K562 (cell line): ENCODE measurements around the gene ZMYND8. TPM values are rescaled to one million over a fixed set of nuclear protein-coding genes. Genes with fewer than 3 reads are reported as not detected.
A peak's percentile ranks its signal among the peaks of the same experiment; 100 is the strongest.

Source experiments
- ARNT ChIP-seq, 2 experiments: fragments of 450-650 bp; IDR thresholded peaks; 2 replicates each; pipeline ENCODE4 v1.6.1; 2016; ENCODE audit warnings: mild to moderate bottlenecking in 1 of 2
- BCOR ChIP-seq: fragments of 450-650 bp; IDR thresholded peaks from 2 replicates; pipeline ENCODE4 v1.6.1; 2016
- BHLHE40 ChIP-seq: IDR thresholded peaks from 2 replicates; pipeline ENCODE4 v1.6.1; 2011; ENCODE audit warnings: low read length, improper control_type of control experiment
- CAMTA2 ChIP-seq: fragments of 250-450 bp; sonication (Bioruptor Pico); conservative IDR thresholded peaks from 2 replicates; pipeline ENCODE4 v1.5.1; 2022
- HCFC1 ChIP-seq: IDR thresholded peaks from 2 replicates; pipeline ENCODE4 v1.6.1; 2012; ENCODE audit warnings: low read depth, low read length, improper control_type of control experiment
- HMG20B ChIP-seq: fragments of 250-450 bp; sonication (Bioruptor Pico); IDR thresholded peaks from 2 replicates; pipeline ENCODE4 v1.5.0; 2021; ENCODE audit warnings: mild to moderate bottlenecking
- KDM1A ChIP-seq, 2 experiments: fragments of 450-650 bp; IDR thresholded peaks; 2 replicates each; pipeline ENCODE4 v1.6.1; 2016; ENCODE audit warnings: mild to moderate bottlenecking in 2 of 2
- OTX1 ChIP-seq: fragments of 450-650 bp; formaldehyde crosslinking; IDR thresholded peaks from 2 replicates; pipeline ENCODE4 v1.4.0; 2022; ENCODE audit warnings: mild to moderate bottlenecking
- POU5F1 ChIP-seq: fragments of 150-350 bp; IDR thresholded peaks from 2 replicates; pipeline ENCODE4 v1.6.1; 2014; ENCODE audit warnings: borderline replicate concordance, low read length, low read depth, mild to moderate bottlenecking; ENCODE audit not compliant: partially characterized antibody
- SNIP1 ChIP-seq: fragments of 450-650 bp; IDR thresholded peaks from 2 replicates; pipeline ENCODE4 v1.7.1; 2017; ENCODE audit warnings: low read depth, mild to moderate bottlenecking
- ZNF232 ChIP-seq: sonication (generic); formaldehyde crosslinking; IDR thresholded peaks from 2 replicates; pipeline ENCODE4 v1.8.0; 2022; ENCODE audit warnings: mild to moderate bottlenecking, missing genetic modification reagents
- ZNF561 ChIP-seq: fragments of 450-650 bp; formaldehyde crosslinking; conservative IDR thresholded peaks from 2 replicates; pipeline ENCODE4 v1.4.0; 2020; ENCODE audit warnings: mild to moderate bottlenecking, moderate library complexity
- ZNF699 ChIP-seq: fragments of 250-450 bp; sonication (Bioruptor Pico); IDR thresholded peaks from 2 replicates; pipeline ENCODE4 v1.8.0; 2021; ENCODE audit warnings: mild to moderate bottlenecking, moderate library complexity; ENCODE audit not compliant: insufficient replicate concordance
- polyA plus RNA-seq, 8 experiments: library from polyadenylated mRNA; depleted of rRNA in 4 of 8; stranded (reverse) in 5 of 8; unstranded in 3 of 8; fragments of >200 nt; fragmentation: Nextera tagmentation in 2 of 8; fragmentation: Illumina TruSeq in 1 of 8; extraction: Ambion mirVana in 2 of 8; extraction: Trizol in 1 of 8; gene quantifications; 2 replicates each; pipeline versions ENCODE4 v1.2.1 to v1.2.3, GENCODE V29; 2011 to 2014; ENCODE audit warnings: inconsistent platforms in 1 of 8, missing spikeins in 1 of 8
- total RNA-seq, 7 experiments: library from RNA; depleted of rRNA in 6 of 7; stranded (reverse); fragments of >200 nt in 6 of 7; fragmentation: Illumina TruSeq in 2 of 7; extraction: Trizol in 2 of 7; gene quantifications; 2 replicates each; pipeline versions ENCODE4 v1.2.1 to v1.2.3, GENCODE V29; 2011 to 2021; ENCODE audit warnings: low replicate concordance in 1 of 7
- TF ChIP-seq, protein P1 (sequence below): fragments of 450-650 bp; IDR thresholded peaks from 2 replicates; pipeline ENCODE4 v1.6.1; 2018; ENCODE audit warnings: mild to moderate bottlenecking, low read depth; ENCODE audit not compliant: partially characterized antibody
- TF ChIP-seq, protein P2 (sequence below): sonication (generic); formaldehyde crosslinking; IDR thresholded peaks from 2 replicates; pipeline ENCODE4 v1.8.1; 2023; ENCODE audit warnings: mild to moderate bottlenecking, missing genetic modification reagents
- TF ChIP-seq, protein P3 (sequence below): fragments of 450-650 bp; formaldehyde crosslinking; IDR thresholded peaks from 2 replicates; pipeline ENCODE4 v1.4.0; 2020; ENCODE audit warnings: mild to moderate bottlenecking
- TF ChIP-seq, protein P4 (sequence below): fragments of 250-450 bp; sonication (Bioruptor Pico); IDR thresholded peaks from 2 replicates; pipeline ENCODE4 v1.8.0; 2022; ENCODE audit warnings: inconsistent platforms
- TF ChIP-seq, protein P5 (sequence below): fragments of 200-800 bp; sonication (Bioruptor generic); IDR thresholded peaks from 2 replicates; pipeline ENCODE4 v1.6.1; 2017; ENCODE audit warnings: missing genetic modification characterization, missing compliant biosample characterization
- TF ChIP-seq, protein P6 (sequence below): fragments of 250-450 bp; sonication (Bioruptor Pico); IDR thresholded peaks from 2 replicates; pipeline ENCODE4 v1.8.0; 2021; ENCODE audit warnings: moderate library complexity, mild to moderate bottlenecking, inconsistent platforms

ZMYND8 gene
- total and polyA plus RNA-seq, 9 of the 15 experiments (the other 6 are each of a cell fraction or from before 2014, with no cell fraction given) = 31.8 to 148 (median 71.9) TPM

DNA sequence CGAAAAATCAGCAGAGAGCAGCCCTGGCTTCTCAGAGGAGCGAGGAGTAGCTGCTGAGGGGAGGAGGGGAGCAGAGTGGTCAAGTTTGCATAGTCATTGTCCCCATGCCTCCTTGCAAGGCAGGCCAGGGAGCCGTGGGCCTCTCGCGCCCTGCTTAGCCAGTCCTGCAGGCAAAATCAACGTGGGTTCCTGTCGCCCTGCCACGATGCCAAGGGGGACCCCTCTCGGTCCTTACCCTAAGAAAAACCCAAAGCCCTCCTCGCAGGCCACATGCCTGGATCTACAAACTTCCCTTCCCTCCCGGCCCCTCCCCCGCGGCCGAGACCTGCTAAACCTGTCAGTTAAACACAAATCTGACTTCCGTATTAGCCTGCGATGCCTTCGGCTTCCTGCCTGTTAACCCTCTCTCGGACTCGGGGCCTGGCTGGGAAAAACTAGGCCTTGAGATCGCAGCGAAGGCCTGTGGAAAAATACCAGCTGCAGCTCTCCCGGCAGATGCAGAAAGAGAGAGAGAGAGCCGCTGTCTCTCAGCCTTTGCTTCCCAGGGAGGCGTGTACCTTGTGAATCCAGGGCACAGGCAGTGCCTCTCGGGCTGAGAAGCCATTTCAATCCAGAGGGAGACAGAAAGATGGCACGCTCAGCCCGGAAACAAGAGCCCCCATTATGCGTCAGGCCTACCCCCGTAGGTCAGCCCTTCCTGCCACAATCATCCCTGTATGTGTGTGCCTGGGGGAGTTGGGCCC, 968 bp upstream of the ZMYND8 start (continued):
- TF ChIP-seq, protein P1, sequence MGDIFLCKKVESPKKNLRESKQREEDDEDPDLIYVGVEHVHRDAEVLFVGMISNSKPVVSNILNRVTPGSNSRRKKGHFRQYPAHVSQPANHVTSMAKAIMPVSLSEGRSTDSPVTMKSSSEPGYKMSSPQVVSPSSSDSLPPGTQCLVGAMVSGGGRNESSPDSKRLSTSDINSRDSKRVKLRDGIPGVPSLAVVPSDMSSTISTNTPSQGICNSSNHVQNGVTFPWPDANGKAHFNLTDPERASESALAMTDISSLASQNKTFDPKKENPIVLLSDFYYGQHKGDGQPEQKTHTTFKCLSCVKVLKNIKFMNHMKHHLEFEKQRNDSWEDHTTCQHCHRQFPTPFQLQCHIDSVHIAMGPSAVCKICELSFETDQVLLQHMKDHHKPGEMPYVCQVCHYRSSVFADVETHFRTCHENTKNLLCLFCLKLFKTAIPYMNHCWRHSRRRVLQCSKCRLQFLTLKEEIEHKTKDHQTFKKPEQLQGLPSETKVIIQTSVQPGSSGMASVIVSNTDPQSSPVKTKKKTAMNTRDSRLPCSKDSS = no peak
- TF ChIP-seq, protein P2, sequence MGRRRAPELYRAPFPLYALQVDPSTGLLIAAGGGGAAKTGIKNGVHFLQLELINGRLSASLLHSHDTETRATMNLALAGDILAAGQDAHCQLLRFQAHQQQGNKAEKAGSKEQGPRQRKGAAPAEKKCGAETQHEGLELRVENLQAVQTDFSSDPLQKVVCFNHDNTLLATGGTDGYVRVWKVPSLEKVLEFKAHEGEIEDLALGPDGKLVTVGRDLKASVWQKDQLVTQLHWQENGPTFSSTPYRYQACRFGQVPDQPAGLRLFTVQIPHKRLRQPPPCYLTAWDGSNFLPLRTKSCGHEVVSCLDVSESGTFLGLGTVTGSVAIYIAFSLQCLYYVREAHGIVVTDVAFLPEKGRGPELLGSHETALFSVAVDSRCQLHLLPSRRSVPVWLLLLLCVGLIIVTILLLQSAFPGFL (CRISPR knock-in tag) = no peak
- TF ChIP-seq, protein P3, sequence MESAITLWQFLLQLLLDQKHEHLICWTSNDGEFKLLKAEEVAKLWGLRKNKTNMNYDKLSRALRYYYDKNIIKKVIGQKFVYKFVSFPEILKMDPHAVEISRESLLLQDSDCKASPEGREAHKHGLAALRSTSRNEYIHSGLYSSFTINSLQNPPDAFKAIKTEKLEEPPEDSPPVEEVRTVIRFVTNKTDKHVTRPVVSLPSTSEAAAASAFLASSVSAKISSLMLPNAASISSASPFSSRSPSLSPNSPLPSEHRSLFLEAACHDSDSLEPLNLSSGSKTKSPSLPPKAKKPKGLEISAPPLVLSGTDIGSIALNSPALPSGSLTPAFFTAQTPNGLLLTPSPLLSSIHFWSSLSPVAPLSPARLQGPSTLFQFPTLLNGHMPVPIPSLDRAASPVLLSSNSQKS (CRISPR knock-in tag) = no peak
- no peak; the same call in 1 of the 2 replicates for TF ChIP-seq BHLHE40
- TF ChIP-seq ZNF232 (CRISPR knock-in tag) = no peak
- TF ChIP-seq ZNF699 (CRISPR knock-in tag) = no peak
- TF ChIP-seq KDM1A (IDR thresholded peaks at IDR 0.05) = no peak
- TF ChIP-seq, protein P4, sequence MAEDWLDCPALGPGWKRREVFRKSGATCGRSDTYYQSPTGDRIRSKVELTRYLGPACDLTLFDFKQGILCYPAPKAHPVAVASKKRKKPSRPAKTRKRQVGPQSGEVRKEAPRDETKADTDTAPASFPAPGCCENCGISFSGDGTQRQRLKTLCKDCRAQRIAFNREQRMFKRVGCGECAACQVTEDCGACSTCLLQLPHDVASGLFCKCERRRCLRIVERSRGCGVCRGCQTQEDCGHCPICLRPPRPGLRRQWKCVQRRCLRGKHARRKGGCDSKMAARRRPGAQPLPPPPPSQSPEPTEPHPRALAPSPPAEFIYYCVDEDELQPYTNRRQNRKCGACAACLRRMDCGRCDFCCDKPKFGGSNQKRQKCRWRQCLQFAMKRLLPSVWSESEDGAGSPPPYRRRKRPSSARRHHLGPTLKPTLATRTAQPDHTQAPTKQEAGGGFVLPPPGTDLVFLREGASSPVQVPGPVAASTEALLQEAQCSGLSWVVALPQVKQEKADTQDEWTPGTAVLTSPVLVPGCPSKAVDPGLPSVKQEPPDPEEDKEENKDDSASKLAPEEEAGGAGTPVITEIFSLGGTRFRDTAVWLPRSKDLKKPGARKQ (CRISPR knock-in tag) = no peak
- TF ChIP-seq ARNT (IDR thresholded peaks at IDR 0.05) = peak in 1 of 2 experiments; percentile 14; a peak in 1 of 4 replicates
- TF ChIP-seq, protein P5, sequence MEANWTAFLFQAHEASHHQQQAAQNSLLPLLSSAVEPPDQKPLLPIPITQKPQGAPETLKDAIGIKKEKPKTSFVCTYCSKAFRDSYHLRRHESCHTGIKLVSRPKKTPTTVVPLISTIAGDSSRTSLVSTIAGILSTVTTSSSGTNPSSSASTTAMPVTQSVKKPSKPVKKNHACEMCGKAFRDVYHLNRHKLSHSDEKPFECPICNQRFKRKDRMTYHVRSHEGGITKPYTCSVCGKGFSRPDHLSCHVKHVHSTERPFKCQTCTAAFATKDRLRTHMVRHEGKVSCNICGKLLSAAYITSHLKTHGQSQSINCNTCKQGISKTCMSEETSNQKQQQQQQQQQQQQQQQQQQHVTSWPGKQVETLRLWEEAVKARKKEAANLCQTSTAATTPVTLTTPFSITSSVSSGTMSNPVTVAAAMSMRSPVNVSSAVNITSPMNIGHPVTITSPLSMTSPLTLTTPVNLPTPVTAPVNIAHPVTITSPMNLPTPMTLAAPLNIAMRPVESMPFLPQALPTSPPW = no peak
- no peak for TF ChIP-seq CAMTA2 (CRISPR knock-in tag)
- TF ChIP-seq, protein P6, sequence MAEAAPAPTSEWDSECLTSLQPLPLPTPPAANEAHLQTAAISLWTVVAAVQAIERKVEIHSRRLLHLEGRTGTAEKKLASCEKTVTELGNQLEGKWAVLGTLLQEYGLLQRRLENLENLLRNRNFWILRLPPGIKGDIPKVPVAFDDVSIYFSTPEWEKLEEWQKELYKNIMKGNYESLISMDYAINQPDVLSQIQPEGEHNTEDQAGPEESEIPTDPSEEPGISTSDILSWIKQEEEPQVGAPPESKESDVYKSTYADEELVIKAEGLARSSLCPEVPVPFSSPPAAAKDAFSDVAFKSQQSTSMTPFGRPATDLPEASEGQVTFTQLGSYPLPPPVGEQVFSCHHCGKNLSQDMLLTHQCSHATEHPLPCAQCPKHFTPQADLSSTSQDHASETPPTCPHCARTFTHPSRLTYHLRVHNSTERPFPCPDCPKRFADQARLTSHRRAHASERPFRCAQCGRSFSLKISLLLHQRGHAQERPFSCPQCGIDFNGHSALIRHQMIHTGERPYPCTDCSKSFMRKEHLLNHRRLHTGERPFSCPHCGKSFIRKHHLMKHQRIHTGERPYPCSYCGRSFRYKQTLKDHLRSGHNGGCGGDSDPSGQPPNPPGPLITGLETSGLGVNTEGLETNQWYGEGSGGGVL (CRISPR knock-in tag) = no peak
- TF ChIP-seq POU5F1 = no peak
- TF ChIP-seq BCOR = no peak
- TF ChIP-seq ZNF561 (CRISPR knock-in tag) = no peak
- peak; percentile 88 for TF ChIP-seq OTX1 (CRISPR knock-in tag)
- TF ChIP-seq HCFC1 = no peak
- no peak for TF ChIP-seq SNIP1
- no peak for TF ChIP-seq HMG20B (CRISPR knock-in tag)
